DMS 273 (cell line): ENCODE data around the gene SERPING1.

Experiments used
- DNase-seq: peaks from one replicate; lab custom pipeline; 2025; ENCODE audit not compliant: unreplicated experiment; lab: John Stamatoyannopoulos, UW

SERPING1 gene

GRCh38 chr11:57597916-57598830, 688 bp downstream of the SERPING1 start:
- peak; percentile 76 for DNase-seq

GRCh38 chr11:57598831-57599155, 1.3 kb downstream of the SERPING1 start:
- DNase-seq: no peak

GRCh38 chr11:57599381-57599780, 1.9 kb downstream of the SERPING1 start:
- DNase-seq: no peak

- no peak for DNase-seq
Observed at GRCh38 chr11:57601297-57601696, 3.8 kb downstream of the SERPING1 start.

- no peak for DNase-seq
Observed at GRCh38 chr11:57604296-57605027, 7.0 kb downstream of the SERPING1 start.

- no peak for DNase-seq
Observed at GRCh38 chr11:57605028-57605420, 7.5 kb downstream of the SERPING1 start.

DNA sequence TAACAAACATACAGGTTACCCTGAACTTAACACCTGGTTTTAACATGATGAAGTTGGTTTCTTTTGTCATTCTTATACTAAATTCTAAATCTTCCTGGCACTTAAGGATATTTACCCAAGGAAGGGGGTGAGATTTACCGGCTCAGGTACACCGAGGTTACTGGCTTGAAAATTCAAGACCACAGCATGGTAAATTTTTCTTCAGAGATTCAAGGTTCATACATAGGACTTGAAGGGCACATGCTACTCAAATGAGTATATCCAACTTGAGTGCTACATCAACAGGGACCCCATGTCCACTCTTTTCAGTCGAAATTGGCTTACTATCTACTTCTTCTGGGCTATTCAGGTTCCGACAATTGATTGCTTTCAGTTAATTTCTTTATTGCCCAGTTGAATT, 12.7 kb downstream of the SERPING1 start:
- no peak for DNase-seq

GRCh38 chr11:57614234-57614772, 16.8 kb downstream of the SERPING1 start:
- no peak for DNase-seq

DNA sequence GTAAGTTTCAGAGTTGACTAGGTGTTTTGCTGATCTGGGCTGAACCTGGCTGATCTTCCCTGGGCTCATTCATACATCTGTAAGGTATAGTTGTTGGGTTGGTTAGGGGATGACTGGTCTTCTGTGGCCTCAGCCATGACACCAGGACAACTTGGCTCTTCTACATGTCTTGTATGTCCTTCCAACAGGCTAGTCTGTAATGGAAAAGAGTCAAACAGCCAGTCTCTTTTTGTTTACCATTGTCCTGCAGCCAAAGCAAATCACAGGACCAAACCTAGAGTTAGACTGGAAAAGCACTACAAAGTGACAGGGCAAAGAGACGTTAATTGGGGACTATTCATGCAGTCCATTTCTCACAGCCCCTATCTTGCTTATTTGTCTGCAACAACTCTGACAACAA, 17.8 kb downstream of the SERPING1 start:
- DNase-seq: no peak

DNA sequence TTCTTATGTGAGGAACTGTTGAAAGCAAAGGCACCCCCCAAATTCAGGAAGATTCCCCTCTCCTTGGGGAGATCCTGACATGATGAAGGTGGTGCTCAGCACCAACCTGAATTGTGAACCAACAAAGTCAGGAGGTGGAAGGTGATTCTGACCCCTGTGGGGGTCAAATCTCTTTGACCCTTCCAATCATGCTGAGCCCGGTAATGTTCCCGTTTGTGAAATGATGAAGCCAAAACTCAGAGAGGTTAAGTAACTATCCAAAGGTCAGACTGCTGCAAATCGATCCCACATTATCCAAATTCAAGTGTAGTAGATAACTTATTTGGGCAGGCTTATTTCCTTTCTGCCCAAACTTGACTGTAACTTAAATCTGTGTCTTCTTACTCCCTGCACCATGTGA, 19.1 kb downstream of the SERPING1 start:
- DNase-seq: no peak

GRCh38 chr11:57618438-57618837, 21.0 kb downstream of the SERPING1 start:
- DNase-seq: no peak

DNA sequence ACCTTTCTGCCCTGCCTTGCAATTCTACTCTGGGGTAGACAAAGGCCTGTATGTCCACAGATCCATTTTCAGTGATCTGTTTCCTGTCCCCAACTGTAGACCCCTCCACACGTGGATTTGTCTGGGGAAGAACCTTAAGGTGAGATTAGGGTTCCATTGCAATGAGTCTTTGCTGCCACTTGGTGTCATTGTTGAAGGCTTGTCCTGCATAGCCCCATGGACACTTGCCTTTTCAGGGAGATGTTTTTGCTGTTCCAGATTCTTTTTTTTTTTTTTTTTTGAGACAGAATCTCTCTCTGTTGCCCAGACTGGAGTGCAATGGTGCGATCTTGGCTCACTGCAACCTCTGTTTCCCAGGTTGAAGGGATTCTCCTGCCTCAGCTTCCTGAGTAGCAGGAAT, 21.8 kb downstream of the SERPING1 start:
- peak; percentile 4 for DNase-seq

DNA sequence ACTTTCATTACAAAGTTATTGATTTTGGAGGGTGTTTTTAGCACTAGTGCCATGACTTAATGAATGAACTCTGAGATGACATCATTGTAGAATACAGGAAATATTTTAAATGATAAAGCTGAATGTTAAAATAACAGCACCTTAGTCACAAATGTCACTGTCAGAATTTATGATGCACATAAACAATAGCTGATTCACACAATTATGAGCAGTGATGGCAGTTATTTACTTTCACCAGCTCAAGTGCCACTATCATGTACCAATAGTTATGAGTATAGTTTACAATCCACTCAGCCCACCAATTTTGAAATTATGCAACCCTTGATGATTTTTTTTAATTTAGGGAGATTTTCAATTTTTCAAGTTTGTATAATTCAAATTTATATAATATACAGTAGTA, 23.0 kb downstream of the SERPING1 start:
- DNase-seq: no peak

DNA sequence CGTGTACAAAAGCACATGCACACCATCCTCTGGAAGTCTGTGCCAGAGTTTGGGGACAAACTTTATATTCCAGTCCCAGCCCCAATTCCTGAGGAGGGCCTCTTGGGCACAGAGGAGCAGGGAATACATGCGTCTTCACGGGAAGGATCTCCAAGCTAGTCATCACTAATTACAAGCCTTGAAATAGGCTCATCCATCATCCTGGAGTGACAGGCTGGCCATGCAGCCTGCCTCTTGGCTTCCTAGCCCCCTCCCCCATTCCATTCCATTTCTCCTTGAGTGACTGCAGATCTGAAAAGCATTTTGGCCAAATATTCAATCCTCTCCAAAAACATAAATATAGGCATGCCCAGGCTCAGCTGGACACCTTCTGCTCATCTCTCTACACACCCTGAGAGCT, 24.8 kb downstream of the SERPING1 start:
- DNase-seq: no peak

DNA sequence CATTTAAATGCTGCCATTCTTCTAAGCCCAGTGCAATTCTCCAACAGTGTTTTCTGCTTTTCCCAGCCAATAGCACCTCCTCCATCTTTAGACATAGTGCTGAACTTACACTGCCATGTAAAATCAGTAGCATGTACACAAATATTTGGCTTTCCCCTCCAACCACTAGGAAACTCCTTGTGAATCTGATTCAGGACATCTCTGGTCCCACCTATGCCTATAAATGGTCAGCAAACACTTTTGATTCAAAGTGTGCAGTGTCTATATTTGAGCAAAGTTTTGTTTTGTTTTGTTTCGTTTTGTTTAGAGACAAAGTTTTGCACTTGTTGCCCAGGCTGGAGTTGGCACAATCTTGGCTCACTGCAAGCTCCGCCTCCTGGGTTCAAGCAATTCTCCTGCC, 27.4 kb downstream of the SERPING1 start:
- DNase-seq: no peak

GRCh38 chr11:57626895-57627294, 29.4 kb downstream of the SERPING1 start:
- no peak for DNase-seq

DNA sequence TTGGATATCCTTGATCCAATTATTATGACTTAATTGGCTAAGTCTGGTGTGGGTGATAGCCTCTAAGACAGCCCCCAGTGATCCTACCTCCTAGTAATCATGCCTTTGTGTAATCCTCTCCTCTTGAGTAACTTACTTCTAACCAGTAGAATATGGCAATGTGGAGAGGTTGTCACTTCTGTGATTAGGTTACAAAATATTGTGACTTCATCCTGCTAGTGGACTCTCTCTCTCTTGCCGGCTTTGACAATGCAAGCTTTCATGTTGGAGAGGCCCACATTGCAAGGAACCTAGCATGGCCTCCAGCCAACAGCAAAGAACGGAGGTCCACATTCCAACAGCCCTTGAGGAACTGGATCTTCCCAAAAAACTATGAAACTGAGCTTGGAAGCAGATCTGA, 32.7 kb downstream of the SERPING1 start:
- no peak for DNase-seq

- DNase-seq: no peak
Observed at GRCh38 chr11:57632116-57632515, 34.6 kb downstream of the SERPING1 start.

DNA sequence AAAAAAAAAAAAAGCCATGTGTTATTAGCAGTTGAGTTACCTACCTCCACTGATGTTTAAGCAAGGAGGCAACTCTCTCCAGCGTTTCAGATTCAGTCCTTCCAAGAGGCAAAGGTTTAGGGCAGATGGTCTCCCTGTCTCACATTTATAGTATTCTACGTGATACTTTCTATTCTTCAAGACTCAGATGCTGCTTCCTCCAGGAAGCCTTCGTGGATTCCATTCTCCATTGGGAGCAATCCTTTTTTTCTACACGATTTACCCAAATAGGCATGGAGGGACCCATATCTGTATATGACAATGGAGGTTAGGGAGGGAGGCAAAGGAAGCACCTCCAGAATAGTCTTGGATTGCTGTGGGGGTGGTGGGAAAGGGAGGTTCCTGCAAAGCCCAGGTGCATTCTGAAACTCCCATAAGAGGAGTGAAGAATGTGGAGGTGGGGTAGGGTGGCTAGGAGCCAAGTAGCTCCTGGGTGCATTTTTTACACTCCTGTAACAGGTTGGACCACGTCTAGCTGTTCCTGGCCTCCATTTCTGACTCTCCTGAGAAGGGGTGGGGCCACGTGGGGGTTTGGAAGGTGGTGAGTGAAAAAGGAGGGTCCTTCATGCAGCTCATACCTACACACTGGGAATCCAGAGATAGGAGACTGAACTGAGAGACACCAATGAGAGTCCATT, 36.0 kb downstream of the SERPING1 start:
- DNase-seq: no peak

DNA sequence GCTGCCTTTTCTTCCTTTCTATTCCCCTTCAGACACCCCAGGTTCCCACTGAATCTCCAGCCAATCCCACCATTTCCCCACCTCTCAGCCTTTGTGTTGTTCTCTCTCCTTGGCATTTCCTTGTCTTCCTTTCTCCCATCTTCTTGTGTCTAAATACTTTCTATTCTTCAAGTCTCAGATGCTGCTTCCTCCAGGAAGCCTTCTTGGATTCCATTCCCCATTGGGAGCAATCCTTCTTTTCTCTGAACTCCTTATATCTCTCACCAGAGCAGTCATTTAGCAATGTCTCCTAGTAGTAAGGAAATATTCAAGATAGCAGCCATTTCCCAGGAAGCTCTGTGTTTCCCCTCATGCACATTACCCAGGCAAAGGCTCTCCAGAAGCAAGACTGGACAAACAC, 36.8 kb downstream of the SERPING1 start:
- no peak for DNase-seq

- no peak for DNase-seq
Observed at GRCh38 chr11:57635246-57635645, 37.8 kb downstream of the SERPING1 start.

DNA sequence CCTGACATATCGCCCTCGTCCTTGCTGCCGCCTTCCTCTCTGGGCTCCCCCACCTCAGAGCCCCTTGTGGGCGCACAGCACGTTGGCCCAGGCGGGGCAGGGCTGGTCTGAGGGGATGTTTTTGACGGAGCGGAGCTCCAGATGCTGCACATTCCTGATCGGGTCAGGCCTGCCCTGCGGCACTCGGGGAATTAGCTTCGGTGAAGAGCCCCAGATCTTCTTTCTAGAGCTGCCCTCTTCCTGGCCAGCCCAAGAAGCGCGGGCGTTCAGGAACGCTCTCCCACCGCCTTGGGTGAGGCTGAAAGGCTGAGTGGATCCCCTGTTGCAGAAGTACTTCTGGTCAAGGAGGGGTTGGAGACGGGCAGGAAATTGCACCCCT, 40.1 kb downstream of the SERPING1 start:
- no peak for DNase-seq
